H1 (cell line): ENCODE results near the gene CACNG6. TPM values are rescaled to one million over a fixed set of nuclear protein-coding genes. Genes with fewer than 3 reads are reported as not detected.

Source experiments
- CTCF ChIA-PET: fragments of 300-600 bp; sonication (Branson Sonifier 250); formaldehyde crosslinking; loops from one replicate; lab custom pipeline; 2021; ENCODE audit not compliant: partially characterized antibody; lab: Charles Lee
- POLR2A ChIA-PET: fragments of 300-600 bp; sonication (Branson Sonifier 250); formaldehyde crosslinking; loops from one replicate; lab custom pipeline; 2021; ENCODE audit warnings: inconsistent platforms; ENCODE audit not compliant: partially characterized antibody; lab: Charles Lee
- DNase-seq, 2 experiments: peaks; one replicate each; pipeline versions ENCODE4 v3.0.0 to v3.0.0-alpha.2; 2010 to 2022; ENCODE audit warnings: low spot score in 2 of 2, low read depth in 1 of 2, mixed read lengths in 1 of 2
- FAIRE-seq: peaks from 2 replicates; lab custom pipeline; 2011; peaks lifted over from hg19 to GRCh38; lab: Jason Lieb, UNC
- H2AFZ ChIP-seq: 2 replicates; pipeline ENCODE4 v1.8.1; 2012; ENCODE audit warnings: low read length, inconsistent platforms
- H2AK5ac ChIP-seq: 2 replicates; pipeline ENCODE4 v1.6.1; 2013; ENCODE audit warnings: low read depth, low read length
- H2BK120ac ChIP-seq: replicated peaks from 2 replicates; pipeline ENCODE3; 2013; ENCODE audit warnings: low read depth, low read length, inconsistent platforms
- H2BK12ac ChIP-seq: 2 replicates; pipeline ENCODE4 v1.6.1; 2013; ENCODE audit warnings: low read depth, low read length
- H2BK15ac ChIP-seq: 2 replicates; pipeline ENCODE4 v1.6.1; 2013; ENCODE audit warnings: low read length
- H2BK20ac ChIP-seq: 2 replicates; pipeline ENCODE4 v1.6.1; 2013; ENCODE audit warnings: low read length
- H2BK5ac ChIP-seq: 2 replicates; pipeline ENCODE4 v1.6.1; 2013; ENCODE audit warnings: low read depth, low read length
- H3K14ac ChIP-seq: 2 replicates; pipeline ENCODE4 v1.6.1; 2013; ENCODE audit warnings: inconsistent platforms; ENCODE audit not compliant: insufficient read length
- H3K18ac ChIP-seq: 2 replicates; pipeline ENCODE4 v1.6.1; 2013; ENCODE audit warnings: low read length; ENCODE audit errors: extremely low read depth
- H3K23ac ChIP-seq: 2 replicates; pipeline ENCODE4 v1.6.1; 2013; ENCODE audit warnings: inconsistent platforms; ENCODE audit not compliant: insufficient read length
- H3K23me2 ChIP-seq: 2 replicates; pipeline ENCODE4 v1.6.1; 2013; ENCODE audit warnings: low read depth, low read length
- H3K27ac ChIP-seq: 2 replicates; pipeline ENCODE4 v1.6.1; 2011; ENCODE audit warnings: low read depth, low read length, inconsistent platforms
- H3K27me3 ChIP-seq, 4 experiments: replicated peaks in 1 of 4; 1 replicate in 1 of 4; 2 replicates in 3 of 4; pipeline versions ENCODE4 v1.6.1 to v1.8.1; 2011 to 2013; ENCODE audit warnings: low read length in 3 of 4, mild to moderate bottlenecking in 3 of 4, inconsistent platforms in 2 of 4, mixed read lengths in 2 of 4, moderate library complexity in 1 of 4; ENCODE audit not compliant: control insufficient read depth in 3 of 4, insufficient read depth in 3 of 4; ENCODE audit errors: extremely low read depth in 1 of 4
- H3K36me3 ChIP-seq, 4 experiments: 2 replicates each; pipeline versions ENCODE4 v1.6.1 to v1.8.1; 2011 to 2013; ENCODE audit warnings: mild to moderate bottlenecking in 4 of 4, low read length in 3 of 4, moderate library complexity in 2 of 4, control low read depth in 1 of 4, inconsistent platforms in 1 of 4; ENCODE audit not compliant: insufficient read depth in 4 of 4, control insufficient read depth in 2 of 4
- H3K4ac ChIP-seq: replicated peaks from 2 replicates; pipeline ENCODE3; 2013; ENCODE audit warnings: low read length, low read depth, mixed read lengths, inconsistent platforms; ENCODE audit not compliant: insufficient read length
- H3K4me1 ChIP-seq, 4 experiments: replicated peaks in 1 of 4; 1 replicate in 1 of 4; 2 replicates in 3 of 4; pipeline versions ENCODE4 v1.6.1 to v1.8.1; 2011 to 2013; ENCODE audit warnings: low read length in 3 of 4, inconsistent platforms in 2 of 4, mixed read lengths in 1 of 4; ENCODE audit not compliant: insufficient read depth in 4 of 4, control insufficient read depth in 3 of 4
- H3K4me2 ChIP-seq, 2 experiments: 2 replicates each; pipeline versions ENCODE4 v1.6.1 to v1.8.1; 2011 to 2013; ENCODE audit warnings: low read depth in 2 of 2, low read length in 2 of 2, control low read depth in 1 of 2, inconsistent platforms in 1 of 2, mild to moderate bottlenecking in 1 of 2; ENCODE audit not compliant: insufficient read depth in 1 of 2
- H3K4me3 ChIP-seq, 4 experiments: fragments of 200-600, 300-600 bp in 1 of 4; sonication (generic), shearing (Covaris generic), sonication (Bioruptor Twin) in 1 of 4; 2 replicates each; pipeline versions ENCODE4 v1.5.1 to v1.8.1; 2011 to 2016; ENCODE audit warnings: low read length in 4 of 4, low read depth in 3 of 4, control low read depth in 2 of 4, inconsistent platforms in 2 of 4, mild to moderate bottlenecking in 2 of 4, mixed read lengths in 1 of 4, moderate library complexity in 1 of 4; ENCODE audit not compliant: insufficient read depth in 2 of 4; ENCODE audit errors: extremely low read depth in 1 of 4
- H3K56ac ChIP-seq: replicated peaks from 2 replicates; pipeline ENCODE3; 2013; ENCODE audit warnings: low read depth, mild to moderate bottlenecking, mixed read lengths, low read length, inconsistent platforms; ENCODE audit not compliant: insufficient read length
- H3K79me1 ChIP-seq: 2 replicates; pipeline ENCODE4 v1.6.1; 2013; ENCODE audit warnings: low read depth, low read length, control low read depth
- H3K79me2 ChIP-seq, 2 experiments: 2 replicates each; pipeline versions ENCODE4 v1.6.1 to v1.8.1; 2012 to 2013; ENCODE audit warnings: low read length in 2 of 2, mild to moderate bottlenecking in 2 of 2, inconsistent platforms in 1 of 2; ENCODE audit not compliant: insufficient read depth in 2 of 2, control insufficient read depth in 1 of 2
- H3K9ac ChIP-seq, 4 experiments: replicated peaks in 1 of 4; 1 replicate in 1 of 4; 2 replicates in 3 of 4; pipeline versions ENCODE4 v1.6.1 to v1.8.1; 2011 to 2013; ENCODE audit warnings: low read depth in 3 of 4, low read length in 3 of 4, control low read depth in 2 of 4, mild to moderate bottlenecking in 2 of 4, moderate library complexity in 2 of 4, inconsistent platforms in 1 of 4; ENCODE audit errors: extremely low read depth in 1 of 4
- H3K9me3 ChIP-seq, 2 experiments: 2 replicates each; pipeline versions ENCODE4 v1.6.1 to v1.8.1; 2012 to 2013; ENCODE audit warnings: mild to moderate bottlenecking in 2 of 2, moderate library complexity in 2 of 2, control low read depth in 1 of 2, inconsistent platforms in 1 of 2, low read depth in 1 of 2, low read length in 1 of 2, mixed read lengths in 1 of 2; ENCODE audit not compliant: insufficient read depth in 2 of 2
- H4K20me1 ChIP-seq, 2 experiments: replicated peaks in 1 of 2; 2 replicates each; pipeline versions ENCODE3 to v1.8.1; 2011 to 2013; ENCODE audit warnings: inconsistent platforms in 2 of 2, low read length in 2 of 2, mild to moderate bottlenecking in 1 of 2; ENCODE audit not compliant: insufficient read depth in 2 of 2, control insufficient read depth in 1 of 2
- H4K5ac ChIP-seq: 2 replicates; pipeline ENCODE4 v1.6.1; 2013; ENCODE audit warnings: low read length, low read depth, mixed read lengths, inconsistent platforms; ENCODE audit not compliant: insufficient read length
- H4K8ac ChIP-seq: 2 replicates; pipeline ENCODE4 v1.8.0; 2013; ENCODE audit warnings: mild to moderate bottlenecking, moderate library complexity, low read length, inconsistent platforms; ENCODE audit not compliant: insufficient read depth; ENCODE audit errors: extremely low read depth
- H4K91ac ChIP-seq: replicated peaks from 2 replicates; pipeline ENCODE3; 2013; ENCODE audit warnings: low read length, mixed read lengths, inconsistent platforms; ENCODE audit not compliant: insufficient read length
- CEBPB ChIP-seq: IDR thresholded peaks from 2 replicates; pipeline ENCODE4 v1.6.1; 2012; ENCODE audit warnings: low read depth, low read length
- KDM1A ChIP-seq: fragments of 200-600, 300-600 bp; sonication (generic); IDR thresholded peaks from 2 replicates; pipeline ENCODE4 v1.7.1; 2016; ENCODE audit warnings: mild to moderate bottlenecking, low read length, borderline replicate concordance
- WGBS, 2 experiments: shearing (Covaris generic) in 1 of 2; methylation state at CpG; one replicate each; pipeline versions ENCODE4 v1.1.6 to v1.1.7; 2013 to 2015; ENCODE audit warnings: low lambda C conversion rate in 2 of 2, mixed read lengths in 2 of 2, inconsistent platforms in 1 of 2, low coverage in 1 of 2, missing lambda C conversion rate in 1 of 2; ENCODE audit not compliant: insufficient replicate concordance in 2 of 2, insufficient coverage in 1 of 2, insufficient read length in 1 of 2; ENCODE audit errors: extremely low coverage in 1 of 2, missing lambda C conversion rate in 1 of 2; 5-methylcytosine and 5-hydroxymethylcytosine counted together
- polyA plus RNA-seq, 7 experiments: library from polyadenylated mRNA; depleted of rRNA in 3 of 7; stranded (reverse) in 5 of 7; unstranded in 2 of 7; fragments of >200 nt in 5 of 7; fragments of 200-250 nt in 2 of 7; gene quantifications; 1 replicate in 5 of 7; 2 replicates in 1 of 7; 4 replicates in 1 of 7; pipeline versions ENCODE4 v1.2.1 to v1.2.3, GENCODE V29; 2011 to 2013; ENCODE audit warnings: missing spikeins in 2 of 7, mixed read lengths in 2 of 7
- total RNA-seq: library from RNA; stranded (reverse); fragmentation: NEBNext Ultra II Directional; extraction: Animal tissue kit (Norgen Biotek cat#: 25700); gene quantifications from 2 replicates; pipeline ENCODE4 v1.2.1, GENCODE V29; 2021

Gene CACNG6
- total and polyA plus RNA-seq, 2 of the 8 experiments (the other 6 are each of a cell fraction or from before 2014, with no cell fraction given), result 1.2 to 1.6 TPM

DNA sequence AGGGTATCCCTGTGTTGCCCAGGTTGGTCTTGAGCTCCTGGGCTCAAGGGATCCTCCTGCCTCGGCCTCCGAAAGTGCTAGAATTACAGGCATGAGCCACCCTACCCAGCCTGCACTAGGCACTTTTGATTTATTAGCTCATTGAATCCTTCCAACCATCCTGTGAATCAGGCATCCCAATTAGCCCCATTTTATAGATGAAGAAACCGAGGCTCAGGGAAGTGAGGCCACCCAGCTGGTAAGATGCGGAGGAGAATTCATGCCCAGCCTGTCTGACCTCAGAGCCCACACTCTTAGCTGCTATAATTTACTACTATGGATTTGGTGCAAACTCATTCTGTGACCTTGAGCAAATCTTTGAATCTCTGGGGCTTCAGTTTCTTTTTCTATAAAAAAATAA lies 46.5 kb upstream of the CACNG6 start:
- 97% methylated on average over 4 of the region's 4 CpGs; no CpG with 5 or more reads in 1 of the 2 experiments for WGBS, 2 experiments
- no peak overlapping the region for H3K18ac ChIP-seq
- H4K8ac ChIP-seq, result no peak overlapping the region
- H3K27me3 ChIP-seq, result no peaks in the 10 kb centered on the region
- H3K27ac ChIP-seq, result no peak overlapping the region
- H3K9me3 ChIP-seq, result no peaks in the 10 kb centered on the region
- no peak overlapping the region for H3K23ac ChIP-seq
- H2BK12ac ChIP-seq, result no peak overlapping the region
- no peak overlapping the region for H3K56ac ChIP-seq
- H3K23me2 ChIP-seq, result peaks cover 11% of the 10 kb centered on the region; the same call in 1 of the 2 replicates
- no peaks in the 10 kb centered on the region for H3K79me1 ChIP-seq
- no peak overlapping the region for H2BK5ac ChIP-seq
- no peak overlapping the region for H4K91ac ChIP-seq
- H3K4ac ChIP-seq, result no peak overlapping the region
- no peak overlapping the region for H3K9ac ChIP-seq
- no peaks in the 10 kb centered on the region for H4K20me1 ChIP-seq
- POLR2A ChIA-PET, result interaction anchor here (0.9 to 2.2 kb wide), 15 partner anchors 11 to 162 kb away, joined by 3 to 10 read pairs (median 4); partner anchors contain the start of genes MYADM and NDUFA3
- H2BK20ac ChIP-seq, result no peak overlapping the region
- H3K4me2 ChIP-seq, result peak overlapping the region in 1 of 2 experiments; percentile 60; a peak in 2 of 4 replicates
- H3K14ac ChIP-seq, result no peak overlapping the region
- CTCF ChIA-PET, result interaction anchor here (0.5 to 2.8 kb wide), 16 partner anchors 10 to 505 kb away, joined by 3 to 13 read pairs (median 4); partner anchors contain the start of gene PRKCG
- no peak for FAIRE-seq
- H2BK120ac ChIP-seq, result no peak overlapping the region
- H2BK15ac ChIP-seq, result no peak overlapping the region
- H3K36me3 ChIP-seq, result no peaks in the 10 kb centered on the region
- no peak overlapping the region for H4K5ac ChIP-seq
- TF ChIP-seq KDM1A, result peak; percentile 83
- TF ChIP-seq CEBPB, result no peak
- peaks cover 4 to 10% (median 7%) of the 10 kb centered on the region in 4 experiments; a peak in 6 of 7 replicates for H3K4me1 ChIP-seq
- peak overlapping the region in 1 of 4 experiments; percentile 53; a peak in 1 of 8 replicates for H3K4me3 ChIP-seq
- H3K79me2 ChIP-seq, result no peaks in the 10 kb centered on the region
- H2AK5ac ChIP-seq, result peak overlapping the region; percentile 11; the same call in 1 of the 2 replicates
- no peak overlapping the region for H2AFZ ChIP-seq
- DNase-seq, result no peak
